HG02759 (cell line): ENCODE data around the gene EPB41L4B.
"Not testable (repeated sequence)": the region's sequence is repeated elsewhere in the genome, so short reads cannot be mapped to it uniquely, and the experiment has no call there.

ENCODE experiments used
- ATAC-seq: cut with Tn5 transposase; IDR thresholded peaks from one replicate; pipeline ENCODE4 v1.9.1; 2021; ENCODE audit warnings: mild to moderate bottlenecking, moderate library complexity; ENCODE audit not compliant: unreplicated experiment

EPB41L4B gene

DNA sequence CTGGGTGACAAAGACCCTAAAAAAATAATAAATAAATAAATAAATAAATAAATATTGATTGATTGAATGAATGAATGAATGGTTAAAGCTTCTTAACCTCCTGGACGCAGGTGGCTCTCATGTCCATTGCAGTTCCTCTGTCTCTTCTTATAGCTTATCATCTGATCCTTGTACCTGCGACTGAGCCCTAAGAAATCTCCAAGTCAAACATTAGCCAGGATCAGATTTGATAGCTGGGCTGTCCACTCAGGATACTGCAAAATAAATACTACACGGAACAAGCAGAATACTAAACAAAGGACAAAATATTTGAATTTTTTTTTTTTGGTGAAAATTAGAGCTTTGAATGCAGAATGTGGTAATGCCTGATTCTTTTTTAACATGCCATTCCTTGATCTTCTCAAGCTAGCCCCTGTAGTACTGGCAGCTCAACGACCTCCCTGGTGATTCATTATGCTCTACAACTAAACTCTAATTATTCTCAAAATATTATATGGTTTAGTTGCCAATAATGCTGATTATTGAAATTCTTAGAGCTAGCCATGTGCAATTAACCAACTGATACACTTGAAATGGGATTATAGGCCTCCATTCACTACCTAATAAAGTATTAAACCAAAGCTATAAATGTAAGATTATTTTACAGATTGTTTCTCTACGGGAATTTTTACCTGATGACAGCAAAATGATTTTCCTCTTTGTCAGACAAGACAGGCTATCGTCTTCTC, 191.2 kb downstream of the EPB41L4B start:
- ATAC-seq: no peak

DNA sequence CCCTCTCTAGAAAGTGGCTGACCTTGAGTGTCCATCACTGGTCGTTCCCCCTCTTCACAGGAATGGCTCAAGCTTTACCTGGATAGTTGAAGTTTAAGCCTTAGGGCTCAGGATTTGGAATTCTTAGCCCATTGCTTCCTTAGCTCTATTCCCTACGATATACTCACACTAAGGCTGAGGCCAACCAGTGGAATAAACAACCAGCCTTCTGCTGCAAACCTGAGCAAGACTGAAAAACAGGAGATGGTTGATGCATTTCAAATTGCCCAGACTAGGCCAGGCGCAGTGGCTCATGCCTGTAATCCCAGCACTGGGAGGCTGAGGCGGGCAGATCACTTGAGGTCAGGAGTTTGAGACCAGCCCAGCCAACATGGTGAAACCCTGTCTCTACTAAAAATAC, 194.2 kb downstream of the EPB41L4B start:
- not testable (repeated sequence) for ATAC-seq

DNA sequence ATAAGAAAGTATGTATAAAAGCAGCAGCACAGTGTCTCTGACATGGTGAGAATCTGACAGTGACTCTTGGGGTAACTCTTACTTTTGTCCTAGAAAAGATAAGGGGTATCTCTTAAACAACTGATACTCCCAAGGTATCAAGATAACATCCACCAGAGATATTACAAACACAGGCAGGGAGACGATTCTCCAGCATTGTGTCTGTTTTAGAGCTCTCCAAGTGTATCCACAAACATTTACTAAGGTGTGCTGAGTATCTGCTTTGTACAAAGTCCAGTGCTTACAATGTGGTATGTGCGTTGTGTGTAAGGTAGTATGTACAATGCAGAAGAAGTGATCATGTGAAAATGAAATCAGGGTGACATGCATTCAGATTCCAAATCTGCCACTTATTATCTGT, 196.7 kb downstream of the EPB41L4B start:
- ATAC-seq: no peak

DNA sequence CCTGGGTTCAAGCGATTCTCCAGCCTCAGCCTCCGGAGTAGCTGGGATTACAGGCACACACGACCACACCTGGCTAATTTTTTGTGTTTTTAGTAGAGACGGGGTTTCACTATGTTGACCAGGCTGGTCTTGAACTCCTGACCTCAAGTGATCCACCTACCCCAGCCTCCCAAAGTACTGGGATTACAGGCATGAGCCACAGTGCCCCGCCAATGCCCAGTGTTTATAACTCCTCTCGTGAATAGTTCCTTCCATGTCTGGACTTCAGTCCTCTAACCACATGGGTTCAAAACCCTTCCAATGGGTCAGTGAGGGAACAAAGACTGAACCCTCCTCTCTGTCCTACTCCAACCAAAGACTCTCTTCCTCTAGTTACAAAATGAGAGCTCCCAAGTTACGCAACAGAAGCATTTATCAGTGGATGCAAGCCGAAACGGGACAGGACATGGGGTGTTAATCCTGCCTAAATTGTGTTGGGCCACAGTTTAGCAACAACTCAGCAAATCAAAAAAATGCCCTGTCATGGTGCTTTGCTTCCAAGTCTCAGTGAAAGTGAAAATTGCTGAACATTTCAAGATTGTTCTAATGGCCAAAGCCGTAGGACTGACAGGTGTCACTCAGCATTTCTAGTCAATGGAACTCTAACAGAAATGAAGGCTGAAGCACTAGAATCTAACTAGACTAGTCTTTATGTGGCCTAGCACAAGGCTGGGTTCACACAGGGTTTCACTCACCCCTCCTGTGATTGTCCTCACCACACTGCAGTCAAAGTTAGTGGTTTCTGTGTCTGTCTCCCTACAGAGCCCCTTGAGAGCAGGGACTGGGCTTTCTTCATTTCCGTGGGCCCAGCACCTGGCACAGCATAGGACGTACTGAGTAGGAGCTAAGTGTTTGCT, 197.9 kb downstream of the EPB41L4B start:
- ATAC-seq: peak; percentile 22
